Measurements from ENCODE around the gene FILIP1L. TPM values are rescaled to one million over a fixed set of nuclear protein-coding genes. Genes with fewer than 3 reads are reported as not detected.
A peak's percentile ranks its signal among the peaks of the same experiment; 100 is the strongest.

The FILIP1L gene
- total RNA-seq, 2 experiments from 2014 or later: not detected

GRCh38 chr3:99809565-99809964, 304.7 kb downstream of the FILIP1L start:
- no peaks in the 10 kb centered on the region for H4K20me1 ChIP-seq (ENCODE audit: insufficient read depth, low read length)
- no peak overlapping the region for H3K4me3 ChIP-seq (ENCODE audit: low read depth, low read length, poor library complexity, severe bottlenecking)
- H3K4me1 ChIP-seq (ENCODE audit: insufficient read depth, low read length, poor library complexity, severe bottlenecking): no peaks in the 10 kb centered on the region
- H2AFZ ChIP-seq (ENCODE audit: low read length): no peak overlapping the region
- intact Hi-C loops (cut with micrococcal nuclease; ENCODE audit: unreplicated experiment): no loop called here
- no peak overlapping the region for H3K27ac ChIP-seq (ENCODE audit: low read depth, low read length, poor library complexity, severe bottlenecking)
- POLR2A ChIA-PET: interaction anchor here (0.6 to 1.0 kb wide), 2 partner anchors 41 to 1928 kb away, joined by 3 read pairs; no protein-coding TSS in a partner anchor
- H3K4me2 ChIP-seq (ENCODE audit: low read length): no peak overlapping the region
- DNase-seq (ENCODE audit: low spot score): no peak
- BruUV-seq (replicated peaks): no TSS peak
- H3K36me3 ChIP-seq (ENCODE audit: insufficient read depth, low read length): no peaks in the 10 kb centered on the region
- CTCF ChIA-PET (ENCODE audit: unreplicated experiment): no interaction called here
- TF ChIP-seq CTCF (conservative IDR thresholded peaks at IDR 0.05; ENCODE audit: low read length) (no peak), EZH2phosphoT487 (IDR thresholded peaks at IDR 0.05; ENCODE audit: borderline replicate concordance, low read depth, low read length) (no peak)
- H3K79me2 ChIP-seq (ENCODE audit: insufficient read depth, low read depth, low read length): no peaks in the 10 kb centered on the region
- H3K9me3 ChIP-seq (ENCODE audit: low read length): peaks cover 17% of the 10 kb centered on the region; the same call in 1 of the 2 replicates
- H3K9me2 ChIP-seq (ENCODE audit: insufficient read depth, low read length): no peaks in the 10 kb centered on the region

DNA sequence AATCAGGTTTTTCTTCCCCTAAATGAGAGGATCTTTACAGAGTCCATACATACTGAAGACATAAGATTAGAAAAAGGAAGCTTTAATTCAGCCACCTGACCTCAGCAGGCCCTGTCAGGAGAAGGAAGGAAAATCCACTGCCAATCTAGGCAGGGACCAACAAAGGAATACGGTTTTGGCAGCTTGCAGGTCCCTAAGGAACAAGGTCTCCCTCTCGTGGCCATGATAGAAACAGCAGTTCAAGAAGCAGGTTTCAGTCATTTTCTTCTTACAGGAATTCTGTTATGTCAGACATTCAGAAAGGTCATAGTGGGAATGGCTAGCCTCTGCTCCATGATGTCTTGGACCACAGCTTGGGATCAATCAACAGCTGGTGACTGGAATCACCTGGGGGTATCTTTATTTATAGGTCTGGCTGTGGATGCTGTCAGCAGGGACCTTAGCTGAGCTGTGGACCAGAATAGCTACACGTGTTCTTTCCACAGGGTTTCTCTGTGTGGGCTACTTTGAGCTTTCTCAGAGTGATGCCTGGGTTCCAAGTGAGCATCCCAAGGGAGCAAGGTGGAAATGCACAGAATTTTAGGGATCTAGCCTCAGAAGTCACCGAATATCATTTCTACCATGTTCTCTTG, 306.0 kb downstream of the FILIP1L start:
- TF ChIP-seq CTCF (conservative IDR thresholded peaks at IDR 0.05; ENCODE audit: low read length): peak; percentile 87
- TF ChIP-seq EZH2phosphoT487 (IDR thresholded peaks at IDR 0.05; ENCODE audit: borderline replicate concordance, low read depth, low read length): no peak
- Histone ChIP-seq H4K20me1 (ENCODE audit: insufficient read depth, low read length) (no peaks in the 10 kb centered on the region), H3K4me2 (ENCODE audit: low read length) (no peak overlapping the region), H3K4me1 (ENCODE audit: insufficient read depth, low read length, poor library complexity, severe bottlenecking) (no peaks in the 10 kb centered on the region), H3K9me2 (ENCODE audit: insufficient read depth, low read length) (no peaks in the 10 kb centered on the region), H3K4me3 (ENCODE audit: low read depth, low read length, poor library complexity, severe bottlenecking) (no peak overlapping the region), H3K27ac (ENCODE audit: low read depth, low read length, poor library complexity, severe bottlenecking) (no peak overlapping the region), H3K79me2 (ENCODE audit: insufficient read depth, low read depth, low read length) (no peaks in the 10 kb centered on the region), H2AFZ (ENCODE audit: low read length) (no peak overlapping the region), H3K36me3 (ENCODE audit: insufficient read depth, low read length) (no peaks in the 10 kb centered on the region), H3K9me3 (ENCODE audit: low read length) (peaks cover 22% of the 10 kb centered on the region; the same call in 1 of the 2 replicates)
- peak; percentile 52 for DNase-seq (ENCODE audit: low spot score)
- ChIA-PET CTCF (ENCODE audit: unreplicated experiment) (no interaction called here), POLR2A (no interaction called here)
- BruUV-seq (replicated peaks): no TSS peak
- intact Hi-C loops (cut with micrococcal nuclease; ENCODE audit: unreplicated experiment): no loop called here

- intact Hi-C loops (cut with micrococcal nuclease; ENCODE audit: unreplicated experiment): no loop called here
- no peak for DNase-seq (ENCODE audit: low spot score)
- Histone ChIP-seq H3K4me3 (ENCODE audit: low read depth, low read length, poor library complexity, severe bottlenecking) (no peak overlapping the region), H3K79me2 (ENCODE audit: insufficient read depth, low read depth, low read length) (no peaks in the 10 kb centered on the region), H3K4me1 (ENCODE audit: insufficient read depth, low read length, poor library complexity, severe bottlenecking) (no peaks in the 10 kb centered on the region), H3K9me2 (ENCODE audit: insufficient read depth, low read length) (no peaks in the 10 kb centered on the region), H3K9me3 (ENCODE audit: low read length) (peaks cover 22% of the 10 kb centered on the region; the same call in 1 of the 2 replicates), H3K36me3 (ENCODE audit: insufficient read depth, low read length) (no peaks in the 10 kb centered on the region), H4K20me1 (ENCODE audit: insufficient read depth, low read length) (no peaks in the 10 kb centered on the region), H3K4me2 (ENCODE audit: low read length) (no peak overlapping the region), H2AFZ (ENCODE audit: low read length) (no peak overlapping the region), H3K27ac (ENCODE audit: low read depth, low read length, poor library complexity, severe bottlenecking) (no peak overlapping the region)
- ChIA-PET CTCF (ENCODE audit: unreplicated experiment) (no interaction called here), POLR2A (interaction anchor here (1.2 kb wide), 1 partner anchor 9 kb away, joined by 4 read pairs; no protein-coding TSS in a partner anchor)
- TF ChIP-seq EZH2phosphoT487 (IDR thresholded peaks at IDR 0.05; ENCODE audit: borderline replicate concordance, low read depth, low read length): no peak
- TF ChIP-seq CTCF (conservative IDR thresholded peaks at IDR 0.05; ENCODE audit: low read length): no peak
- no TSS peak for BruUV-seq (replicated peaks)
These were observed 309.1 kb downstream of the FILIP1L start for GRCh38 chr3:99805160-99805559.
